HG03159 (cell line): ENCODE data around the gene PTGDS.

Experiments
- ATAC-seq: cut with Tn5 transposase; IDR thresholded peaks from one replicate; pipeline ENCODE4 v1.9.1; 2021; ENCODE audit warnings: mild to moderate bottlenecking, moderate library complexity; ENCODE audit not compliant: unreplicated experiment

PTGDS gene

DNA sequence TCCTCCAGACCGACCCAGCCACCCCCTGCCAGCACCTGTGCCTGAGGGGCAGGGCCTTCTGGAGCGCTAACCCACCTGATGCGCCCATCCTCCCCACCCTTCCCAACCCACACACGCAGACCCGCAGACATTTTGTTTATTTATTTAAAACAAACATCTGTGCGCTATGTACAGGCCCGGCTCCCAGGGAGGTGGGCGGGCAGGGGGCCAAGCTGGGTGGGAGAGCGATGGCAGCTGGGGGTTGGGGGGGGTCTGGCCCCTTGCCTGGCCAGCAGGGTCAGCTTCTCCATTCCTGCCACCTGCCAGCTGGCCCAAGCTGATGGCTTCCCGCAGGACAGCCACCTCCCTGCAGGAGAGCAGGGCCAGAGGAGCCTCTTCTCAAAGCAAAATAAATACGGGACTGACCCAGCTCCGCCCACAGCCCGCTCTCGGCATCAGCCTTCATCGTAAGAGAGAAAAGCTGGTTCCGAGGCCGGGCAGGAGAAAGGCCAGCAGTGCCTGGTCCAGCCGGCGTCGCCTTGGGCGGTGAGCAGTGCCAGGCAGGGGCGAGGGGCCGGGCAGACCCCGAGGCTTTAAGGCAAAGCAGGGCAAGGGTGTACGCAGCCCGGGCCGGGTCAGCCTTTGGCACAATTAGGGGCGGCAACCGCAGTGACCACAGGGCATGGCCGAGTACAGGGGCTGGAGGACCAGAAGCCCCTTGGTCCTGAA is 30.0 kb downstream of the PTGDS start:
- ATAC-seq: no peak

- ATAC-seq: no peak
These were observed 30.5 kb downstream of the PTGDS start for GRCh38 chr9:137007816-137008270.

DNA sequence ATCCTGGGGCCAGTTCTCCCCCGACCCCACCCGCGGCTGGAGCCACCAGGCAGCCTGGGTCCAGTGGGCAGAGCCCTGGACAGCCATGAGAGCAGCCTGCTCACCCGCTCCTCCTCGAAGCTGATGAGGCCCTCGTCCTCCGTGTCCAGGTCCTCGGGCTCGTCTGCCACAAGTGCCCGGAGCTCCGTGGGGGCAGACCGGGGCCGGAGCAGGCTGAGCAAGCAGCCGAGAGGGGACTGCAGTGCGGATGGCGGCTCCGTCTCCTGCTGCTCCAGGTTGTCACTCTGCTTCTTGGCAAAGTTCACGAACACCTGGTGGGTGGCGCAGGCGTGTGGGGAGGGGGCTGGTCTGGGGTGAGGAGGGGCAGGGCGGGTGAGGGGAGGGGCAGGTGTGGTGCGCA is 31.0 kb downstream of the PTGDS start:
- ATAC-seq: no peak

DNA sequence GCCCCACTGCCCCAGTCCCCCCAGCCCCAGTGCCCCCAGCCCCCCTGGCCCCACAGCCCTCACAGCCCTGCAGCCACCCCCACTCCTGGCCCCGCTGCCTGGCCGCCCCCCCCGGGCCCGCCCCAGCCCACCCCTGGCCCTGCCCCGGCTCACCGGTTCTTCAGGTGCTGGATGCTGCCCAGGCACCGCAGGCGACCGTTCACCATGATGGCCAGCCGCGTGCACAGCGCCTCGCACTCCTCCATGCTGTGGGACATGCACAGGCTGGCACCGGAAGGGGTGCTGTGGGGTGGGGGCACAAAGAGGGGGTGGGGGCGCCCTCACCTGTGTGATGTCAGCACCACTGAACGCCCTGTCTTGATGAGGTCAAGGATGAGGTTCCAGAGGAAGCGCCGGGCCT is 31.9 kb downstream of the PTGDS start:
- no peak for ATAC-seq

GRCh38 chr9:137009938-137010732 is 32.8 kb downstream of the PTGDS start:
- no peak for ATAC-seq

GRCh38 chr9:137011156-137011555 is 33.9 kb downstream of the PTGDS start:
- ATAC-seq: no peak

- no peak for ATAC-seq
These were observed 34.8 kb downstream of the PTGDS start for GRCh38 chr9:137011907-137012675.

DNA sequence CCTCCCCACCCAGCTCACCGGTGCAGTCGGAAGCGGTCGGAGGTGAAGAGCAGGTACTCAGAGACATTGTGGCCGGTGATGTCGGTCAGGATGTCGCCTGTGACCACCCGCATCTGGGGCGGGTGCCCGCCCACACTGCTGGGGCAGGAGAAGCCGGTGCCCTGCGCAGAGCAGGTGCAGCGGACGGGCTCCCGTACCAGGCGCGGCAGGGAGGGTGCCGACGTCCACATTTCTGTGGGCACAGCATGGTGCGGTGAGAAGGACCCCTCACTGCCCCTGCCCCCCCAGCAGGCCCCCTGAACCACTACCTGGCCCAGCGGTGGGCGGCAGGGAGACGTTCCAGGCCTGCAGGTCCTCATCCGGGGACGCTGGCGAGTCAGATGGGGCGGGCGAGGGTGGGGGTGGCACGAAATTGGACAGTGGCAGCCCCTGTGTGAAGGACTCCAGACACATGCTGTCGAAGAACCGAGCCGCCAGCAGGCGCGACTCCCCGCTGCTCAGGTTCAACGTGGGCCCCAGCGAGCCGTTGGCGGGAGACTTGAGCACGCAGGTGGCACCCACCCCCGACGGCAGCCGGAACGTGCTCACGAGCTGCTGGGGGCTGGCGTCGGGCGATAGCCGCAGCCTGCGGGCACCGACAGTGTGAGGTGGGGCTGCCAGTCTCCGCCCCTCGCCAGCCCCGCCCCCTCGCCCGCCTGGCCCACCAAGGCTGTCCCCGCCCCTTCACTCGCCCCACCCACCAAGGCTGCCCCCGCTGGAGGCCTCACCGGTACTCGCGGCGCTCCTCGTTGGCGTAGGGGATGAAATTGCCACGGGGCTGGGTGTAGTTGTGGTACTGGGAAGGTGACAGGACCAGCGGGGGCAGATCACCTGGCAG is 35.6 kb downstream of the PTGDS start:
- no peak for ATAC-seq

- ATAC-seq: no peak
These were observed 36.3 kb downstream of the PTGDS start for GRCh38 chr9:137013571-137013940.

- ATAC-seq: no peak
These were observed 36.9 kb downstream of the PTGDS start for GRCh38 chr9:137014166-137014565.

GRCh38 chr9:137014776-137015539 is 37.7 kb downstream of the PTGDS start:
- no peak for ATAC-seq

- no peak for ATAC-seq
These were observed 38.2 kb downstream of the PTGDS start for GRCh38 chr9:137015540-137015930.

- ATAC-seq: no peak
These were observed 38.7 kb downstream of the PTGDS start for GRCh38 chr9:137015976-137016375.

- no peak for ATAC-seq
These were observed 39.1 kb downstream of the PTGDS start for GRCh38 chr9:137016436-137016835.

DNA sequence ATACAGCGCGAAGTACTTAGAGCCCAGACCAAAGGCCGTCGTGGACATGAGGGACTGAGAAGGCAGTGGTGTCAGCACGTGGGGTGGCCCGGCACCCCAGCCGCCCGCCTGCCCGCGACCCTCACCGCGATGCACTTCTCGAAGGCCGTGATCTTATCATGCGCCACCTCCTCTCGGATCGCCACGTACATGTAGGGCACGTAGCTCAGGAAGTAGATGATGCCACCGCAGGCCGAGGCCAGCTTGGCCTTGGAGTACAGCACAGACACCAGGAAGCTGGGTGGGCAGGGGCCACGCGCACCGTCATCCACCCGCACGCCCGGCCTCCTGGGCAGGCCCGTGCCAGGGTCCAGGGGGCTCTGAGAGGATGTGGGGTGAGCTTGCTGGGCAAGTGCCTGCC is 39.8 kb downstream of the PTGDS start:
- no peak for ATAC-seq

DNA sequence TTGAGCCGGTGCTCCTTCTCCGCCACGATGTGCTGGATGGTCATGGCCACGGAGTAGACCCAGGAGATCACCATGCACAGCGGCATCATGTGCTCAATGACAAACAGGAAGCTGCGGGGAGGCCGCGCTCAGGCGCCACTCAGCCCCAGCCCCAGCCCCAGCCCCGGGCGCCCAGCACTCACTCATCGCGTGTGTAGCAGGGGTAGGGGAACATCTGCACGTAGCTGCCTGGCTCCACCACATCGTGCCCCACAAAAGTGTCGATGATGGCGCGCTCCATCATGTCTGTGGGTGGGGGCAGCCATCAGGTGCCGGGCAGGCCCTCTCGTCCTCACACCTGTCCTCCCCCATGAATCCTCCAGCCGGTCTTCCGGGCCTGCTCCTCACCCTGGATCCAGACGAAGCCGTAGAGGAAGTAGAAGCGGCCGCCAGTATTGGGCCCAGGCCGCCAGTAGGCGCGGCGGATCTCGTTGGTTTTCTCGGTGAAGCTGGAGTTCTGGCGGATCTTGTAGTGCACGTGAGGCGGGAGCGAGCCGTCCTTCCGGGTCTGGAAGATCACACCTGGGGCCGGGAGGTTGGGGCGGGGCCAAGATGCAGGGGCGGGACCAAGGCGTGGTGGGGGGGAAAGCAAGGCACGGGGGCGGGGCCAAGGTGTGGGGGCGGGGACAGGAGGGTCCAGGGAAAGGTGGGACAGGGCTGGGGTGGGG is 40.6 kb downstream of the PTGDS start:
- ATAC-seq: no peak

DNA sequence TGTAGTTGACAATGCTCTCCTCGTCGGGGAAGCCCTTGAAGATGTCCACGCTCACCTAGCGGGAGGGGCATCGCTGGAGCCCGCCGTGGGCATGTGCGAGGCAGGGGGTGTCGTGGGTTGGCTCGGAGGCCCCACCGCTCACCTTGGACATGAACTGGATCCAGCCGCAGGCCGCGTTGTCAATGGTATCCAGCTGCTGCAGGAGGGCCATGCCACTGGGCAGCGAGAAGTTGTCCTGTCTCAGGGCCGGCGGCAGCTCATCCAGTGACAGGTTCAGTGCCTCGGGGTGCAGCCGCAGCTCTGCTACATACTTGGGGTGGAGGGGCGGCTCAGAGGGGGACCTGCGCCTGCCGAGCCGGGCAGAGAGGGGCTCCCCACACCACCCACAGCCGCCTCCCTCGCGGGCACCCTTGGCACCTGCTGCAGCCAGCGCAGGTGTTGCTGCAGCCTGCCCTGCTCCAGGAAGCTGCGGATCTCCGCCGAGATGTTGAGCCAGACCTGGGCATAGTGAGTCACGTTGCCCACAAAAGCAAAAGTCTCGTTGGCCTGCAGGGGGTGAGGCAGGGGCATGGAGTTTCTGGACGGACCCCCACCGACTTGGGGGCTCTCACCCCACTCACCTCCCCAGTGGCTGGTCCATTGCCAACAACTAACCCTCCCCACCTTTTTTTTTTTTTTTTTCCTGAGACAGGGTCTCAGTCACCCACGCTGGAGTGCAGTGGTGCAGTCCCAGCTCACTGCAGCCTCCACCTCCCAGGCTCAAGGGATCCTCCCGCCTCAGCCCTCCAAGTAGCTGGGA is 41.7 kb downstream of the PTGDS start:
- ATAC-seq: no peak

DNA sequence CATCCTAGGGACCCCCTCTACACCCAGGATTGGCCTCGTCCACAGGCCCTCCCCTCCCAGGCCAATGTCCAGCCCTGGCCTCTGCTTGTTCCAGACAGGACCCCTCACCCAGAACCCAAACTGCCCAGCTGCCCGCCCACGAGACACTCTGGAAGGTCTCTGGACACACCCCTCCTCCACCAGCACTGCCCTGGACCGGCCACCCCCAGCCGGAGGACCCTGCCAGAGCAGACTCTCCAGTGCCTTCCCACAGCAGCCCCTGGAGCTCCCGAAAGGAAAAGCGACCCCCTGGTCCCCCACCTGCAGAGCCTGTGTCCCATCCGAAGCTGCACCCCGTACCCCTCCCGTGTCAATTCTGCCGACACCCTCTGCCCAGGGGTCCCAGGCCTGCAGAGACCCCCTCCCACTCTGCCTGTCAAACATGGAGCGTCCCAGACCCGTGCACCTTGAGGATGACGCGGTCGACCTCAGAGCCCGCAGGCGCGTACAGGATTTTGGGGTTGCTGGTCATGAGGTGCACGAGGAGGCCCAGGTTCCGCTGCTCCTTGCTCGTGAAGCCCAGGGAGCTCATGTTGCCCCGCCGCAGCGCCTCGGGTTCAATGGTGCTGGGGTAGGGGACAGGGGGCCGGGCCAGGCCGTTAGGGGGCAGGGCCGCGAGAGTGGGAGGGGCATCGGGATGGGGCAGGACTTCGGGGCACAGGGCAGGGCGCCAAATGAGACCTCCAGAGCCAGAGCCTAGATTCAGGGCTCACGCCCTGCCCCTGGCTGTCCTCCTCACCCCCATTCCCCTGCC is 42.8 kb downstream of the PTGDS start:
- ATAC-seq: no peak
